Measurements from ENCODE around the gene IKZF2. TPM values are rescaled to one million over a fixed set of nuclear protein-coding genes. Genes with fewer than 3 reads are reported as not detected.

Gene IKZF2
- total RNA-seq, 4 donors from 2014 or later, result 2.6 to 14.5 (median 4.2) TPM

- no peak overlapping the region for H3K27ac ChIP-seq
- TF ChIP-seq POLR2A (IDR thresholded peaks at IDR 0.05) (no peak), CTCF (IDR thresholded peaks at IDR 0.05) (no peak)
- intact Hi-C loops (cut with DNase I; ENCODE audit: low total_unique reads), result no loop called here
- no peaks in the 10 kb centered on the region for H3K36me3 ChIP-seq
- H3K27me3 ChIP-seq, result no peaks in the 10 kb centered on the region
- no peak for DNase-seq
- H3K4me3 ChIP-seq, result no peak overlapping the region
- H3K9me3 ChIP-seq, result no peaks in the 10 kb centered on the region
- H3K4me1 ChIP-seq, result no peaks in the 10 kb centered on the region
Observed at GRCh38 chr2:213108308-213108707, 43.1 kb downstream of the IKZF2 start.

- Histone ChIP-seq H3K9me3 (no peaks in the 10 kb centered on the region), H3K27ac (no peak overlapping the region), H3K36me3 (no peaks in the 10 kb centered on the region), H3K4me1 (no peaks in the 10 kb centered on the region), H3K4me3 (no peak overlapping the region), H3K27me3 (no peaks in the 10 kb centered on the region)
- DNase-seq, result no peak
- intact Hi-C loops (cut with DNase I; ENCODE audit: low total_unique reads), result no loop called here
- TF ChIP-seq POLR2A (IDR thresholded peaks at IDR 0.05) (no peak), CTCF (IDR thresholded peaks at IDR 0.05) (no peak)
Observed at GRCh38 chr2:213107728-213108127, 43.7 kb downstream of the IKZF2 start.

GRCh38 chr2:213105212-213105611 is 46.2 kb downstream of the IKZF2 start:
- Histone ChIP-seq H3K9me3 (no peaks in the 10 kb centered on the region), H3K27me3 (no peaks in the 10 kb centered on the region), H3K4me1 (no peaks in the 10 kb centered on the region), H3K36me3 (no peaks in the 10 kb centered on the region), H3K27ac (no peak overlapping the region), H3K4me3 (no peak overlapping the region)
- no peak for DNase-seq
- intact Hi-C loops (cut with DNase I; ENCODE audit: low total_unique reads), result no loop called here
- no peak for TF ChIP-seq CTCF (IDR thresholded peaks at IDR 0.05)
- TF ChIP-seq POLR2A (IDR thresholded peaks at IDR 0.05), result no peak

- Histone ChIP-seq H3K4me1 (no peaks in the 10 kb centered on the region), H3K9me3 (no peaks in the 10 kb centered on the region), H3K27ac (no peak overlapping the region), H3K4me3 (no peak overlapping the region), H3K36me3 (no peaks in the 10 kb centered on the region), H3K27me3 (no peaks in the 10 kb centered on the region)
- no peak for DNase-seq
- intact Hi-C loops (cut with DNase I; ENCODE audit: low total_unique reads), result no loop called here
- TF ChIP-seq CTCF (IDR thresholded peaks at IDR 0.05), result no peak
- TF ChIP-seq POLR2A (IDR thresholded peaks at IDR 0.05), result no peak
Observed at GRCh38 chr2:213104903-213105202, 46.6 kb downstream of the IKZF2 start.

- H3K4me3 ChIP-seq, result no peak overlapping the region
- no peaks in the 10 kb centered on the region for H3K9me3 ChIP-seq
- no peaks in the 10 kb centered on the region for H3K4me1 ChIP-seq
- DNase-seq, result no peak
- H3K27ac ChIP-seq, result no peak overlapping the region
- H3K27me3 ChIP-seq, result no peaks in the 10 kb centered on the region
- intact Hi-C loops (cut with DNase I; ENCODE audit: low total_unique reads), result no loop called here
- no peaks in the 10 kb centered on the region for H3K36me3 ChIP-seq
- TF ChIP-seq CTCF (IDR thresholded peaks at IDR 0.05) (no peak), POLR2A (IDR thresholded peaks at IDR 0.05) (no peak)
Observed at GRCh38 chr2:213104092-213104902, 47.1 kb downstream of the IKZF2 start.

All from uterus (tissue), 4 donors.